ENCODE measurements around the gene SBK1.

Gene SBK1

GRCh38 chr16:28318042-28318744, 25.9 kb downstream of the SBK1 start:
- Mint-ChIP-seq H3K27ac (no peak overlapping the region), H3K4me1 (no peaks in the 10 kb centered on the region), H3K36me3 (ENCODE audit: low read depth) (peaks cover 23% of the 10 kb centered on the region), H3K27me3 (ENCODE audit: low read depth) (no peaks in the 10 kb centered on the region), H3K9me3 (no peaks in the 10 kb centered on the region), H3K4me3 (no peak overlapping the region)
- no peak for TF ChIP-seq CTCF (IDR thresholded peaks at IDR 0.05; ENCODE audit: unreplicated experiment in 3 of 3)

GRCh38 chr16:28319476-28320022, 27.2 kb downstream of the SBK1 start:
- H3K27ac Mint-ChIP-seq, result no peak overlapping the region
- no peak for TF ChIP-seq CTCF (IDR thresholded peaks at IDR 0.05; ENCODE audit: unreplicated experiment in 3 of 3)
- H3K4me1 Mint-ChIP-seq, result no peaks in the 10 kb centered on the region
- no peaks in the 10 kb centered on the region for H3K9me3 Mint-ChIP-seq
- peaks cover 23% of the 10 kb centered on the region for H3K36me3 Mint-ChIP-seq (ENCODE audit: low read depth)
- no peaks in the 10 kb centered on the region for H3K27me3 Mint-ChIP-seq (ENCODE audit: low read depth)
- H3K4me3 Mint-ChIP-seq, result no peak overlapping the region

- H3K4me1 Mint-ChIP-seq, result no peaks in the 10 kb centered on the region
- H3K4me3 Mint-ChIP-seq, result no peak overlapping the region
- no peaks in the 10 kb centered on the region for H3K9me3 Mint-ChIP-seq
- peaks cover 21% of the 10 kb centered on the region for H3K36me3 Mint-ChIP-seq (ENCODE audit: low read depth)
- TF ChIP-seq CTCF (IDR thresholded peaks at IDR 0.05; ENCODE audit: unreplicated experiment in 3 of 3), result no peak
- no peak overlapping the region for H3K27ac Mint-ChIP-seq
- no peaks in the 10 kb centered on the region for H3K27me3 Mint-ChIP-seq (ENCODE audit: low read depth)
These were observed 27.8 kb downstream of the SBK1 start for GRCh38 chr16:28320023-28320561.

GRCh38 chr16:28320741-28321140, 28.4 kb downstream of the SBK1 start:
- no peak overlapping the region for H3K27ac Mint-ChIP-seq
- no peaks in the 10 kb centered on the region for H3K4me1 Mint-ChIP-seq
- peaks cover 18% of the 10 kb centered on the region for H3K36me3 Mint-ChIP-seq (ENCODE audit: low read depth)
- no peak overlapping the region for H3K4me3 Mint-ChIP-seq
- no peaks in the 10 kb centered on the region for H3K9me3 Mint-ChIP-seq
- TF ChIP-seq CTCF (IDR thresholded peaks at IDR 0.05; ENCODE audit: unreplicated experiment in 3 of 3), result no peak
- H3K27me3 Mint-ChIP-seq (ENCODE audit: low read depth), result no peaks in the 10 kb centered on the region

GRCh38 chr16:28321700-28322411, 29.5 kb downstream of the SBK1 start:
- peaks cover 18% of the 10 kb centered on the region for H3K36me3 Mint-ChIP-seq (ENCODE audit: low read depth)
- H3K27ac Mint-ChIP-seq, result no peak overlapping the region
- no peak overlapping the region for H3K4me3 Mint-ChIP-seq
- H3K27me3 Mint-ChIP-seq (ENCODE audit: low read depth), result no peaks in the 10 kb centered on the region
- no peaks in the 10 kb centered on the region for H3K9me3 Mint-ChIP-seq
- peak; percentile 60 to 69 (median 64) for TF ChIP-seq CTCF (IDR thresholded peaks at IDR 0.05; ENCODE audit: unreplicated experiment in 3 of 3)
- no peaks in the 10 kb centered on the region for H3K4me1 Mint-ChIP-seq

Data from nephron (organoid).